Esophagus muscularis mucosa (tissue), 4 donors: Measurements from ENCODE around the gene CLEC18C.
"Not testable (repeated sequence)": the region's sequence is repeated elsewhere in the genome, so short reads cannot be mapped to it uniquely, and the experiment has no call there.

Experiments used
- EP300 ChIP-seq: sonication (generic); formaldehyde crosslinking; IDR thresholded peaks from one replicate; pipeline ENCODE4 v1.6.1; 2017; ENCODE audit warnings: antibody characterized with exemption
- POLR2A ChIP-seq: fragments of 450-650 bp; IDR thresholded peaks from one replicate; pipeline ENCODE4 v1.6.1; 2017; ENCODE audit warnings: antibody characterized with exemption, moderate library complexity, mild to moderate bottlenecking, low read depth
- POLR2AphosphoS5 ChIP-seq, 2 donors: sonication (generic); formaldehyde crosslinking; IDR thresholded peaks; one replicate each; pipeline ENCODE4 v1.6.1; 2017; ENCODE audit warnings: antibody characterized with exemption in 2 of 2
- TF ChIP-seq, protein P1 (sequence below), 3 experiments: fragments of 200-600 bp in 2 of 3; fragments of 450-650 bp in 1 of 3; sonication (generic) in 2 of 3; IDR thresholded peaks; one replicate each; pipeline ENCODE4 v1.5.1; 2017 to 2019; ENCODE audit warnings: antibody characterized with exemption in 3 of 3, mild to moderate bottlenecking in 2 of 3, moderate library complexity in 1 of 3

GRCh38 chr16:70204668-70205405 lies 31.2 kb downstream of the CLEC18C start:
- TF ChIP-seq, protein P1, sequence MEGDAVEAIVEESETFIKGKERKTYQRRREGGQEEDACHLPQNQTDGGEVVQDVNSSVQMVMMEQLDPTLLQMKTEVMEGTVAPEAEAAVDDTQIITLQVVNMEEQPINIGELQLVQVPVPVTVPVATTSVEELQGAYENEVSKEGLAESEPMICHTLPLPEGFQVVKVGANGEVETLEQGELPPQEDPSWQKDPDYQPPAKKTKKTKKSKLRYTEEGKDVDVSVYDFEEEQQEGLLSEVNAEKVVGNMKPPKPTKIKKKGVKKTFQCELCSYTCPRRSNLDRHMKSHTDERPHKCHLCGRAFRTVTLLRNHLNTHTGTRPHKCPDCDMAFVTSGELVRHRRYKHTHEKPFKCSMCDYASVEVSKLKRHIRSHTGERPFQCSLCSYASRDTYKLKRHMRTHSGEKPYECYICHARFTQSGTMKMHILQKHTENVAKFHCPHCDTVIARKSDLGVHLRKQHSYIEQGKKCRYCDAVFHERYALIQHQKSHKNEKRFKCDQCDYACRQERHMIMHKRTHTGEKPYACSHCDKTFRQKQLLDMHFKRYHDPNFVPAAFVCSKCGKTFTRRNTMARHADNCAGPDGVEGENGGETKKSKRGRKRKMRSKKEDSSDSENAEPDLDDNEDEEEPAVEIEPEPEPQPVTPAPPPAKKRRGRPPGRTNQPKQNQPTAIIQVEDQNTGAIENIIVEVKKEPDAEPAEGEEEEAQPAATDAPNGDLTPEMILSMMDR (IDR thresholded peaks at IDR 0.05): not testable (repeated sequence)
- TF ChIP-seq POLR2A; POLR2AphosphoS5 (IDR thresholded peaks at IDR 0.05); EP300: not testable (repeated sequence)
